Stimulated activated naive CD8-positive, alpha-beta T cell treated with anti-CD3 and anti-CD28 coated beads, Interleukin-15, amount 100 ng/mL, for 72 hours (primary cell): ENCODE data around the gene CAPN10.

Experiments
- ATAC-seq: fragments of 150-1000 bp; cut with Tn5 transposase; 2 replicates; pipeline ENCODE4 v1.10.0; 2021; ENCODE audit warnings: mild to moderate bottlenecking, moderate library complexity
- DNase-seq, 2 donors: peaks; one replicate each; pipeline ENCODE4 v3.0.0; 2021 to 2022
- H3K27ac Mint-ChIP-seq, 2 donors: one replicate each; pipeline ENCODE4 v1.8.0; 2022; ENCODE audit warnings: mild to moderate bottlenecking in 2 of 2, mixed read lengths in 2 of 2, moderate library complexity in 2 of 2
- H3K27me3 Mint-ChIP-seq: one replicate; pipeline ENCODE4 v1.8.0; 2022; ENCODE audit warnings: mixed read lengths
- H3K4me1 Mint-ChIP-seq: one replicate; pipeline ENCODE4 v1.8.0; 2022; ENCODE audit warnings: mild to moderate bottlenecking, mixed read lengths
- H3K4me3 Mint-ChIP-seq, 2 donors: one replicate each; pipeline ENCODE4 v1.8.0; 2022; ENCODE audit warnings: mild to moderate bottlenecking in 2 of 2, mixed read lengths in 2 of 2, moderate library complexity in 1 of 2
- H3K9me3 Mint-ChIP-seq, 2 donors: one replicate each; pipeline ENCODE4 v1.8.0; 2022; ENCODE audit warnings: mixed read lengths in 2 of 2

The CAPN10 gene

GRCh38 chr2:240637116-240637900 lies 50.8 kb downstream of the CAPN10 start:
- ATAC-seq (peak; percentile 3), DNase-seq (no peak)
- Mint-ChIP-seq H3K27me3 (no peaks in the 10 kb centered on the region), H3K4me3 (no peak overlapping the region), H3K27ac (no peak overlapping the region), H3K9me3 (peaks cover 13 to 32% of the 10 kb centered on the region in 2 donors), H3K4me1 (peaks cover 5% of the 10 kb centered on the region)

GRCh38 chr2:240637901-240638345 lies 51.4 kb downstream of the CAPN10 start:
- ATAC-seq (no peak), DNase-seq (no peak)
- no peak overlapping the region for H3K4me3 Mint-ChIP-seq
- no peaks in the 10 kb centered on the region for H3K27me3 Mint-ChIP-seq
- peaks cover 5% of the 10 kb centered on the region for H3K4me1 Mint-ChIP-seq
- H3K27ac Mint-ChIP-seq: no peak overlapping the region
- H3K9me3 Mint-ChIP-seq: peaks cover 8 to 26% of the 10 kb centered on the region in 2 donors

DNA sequence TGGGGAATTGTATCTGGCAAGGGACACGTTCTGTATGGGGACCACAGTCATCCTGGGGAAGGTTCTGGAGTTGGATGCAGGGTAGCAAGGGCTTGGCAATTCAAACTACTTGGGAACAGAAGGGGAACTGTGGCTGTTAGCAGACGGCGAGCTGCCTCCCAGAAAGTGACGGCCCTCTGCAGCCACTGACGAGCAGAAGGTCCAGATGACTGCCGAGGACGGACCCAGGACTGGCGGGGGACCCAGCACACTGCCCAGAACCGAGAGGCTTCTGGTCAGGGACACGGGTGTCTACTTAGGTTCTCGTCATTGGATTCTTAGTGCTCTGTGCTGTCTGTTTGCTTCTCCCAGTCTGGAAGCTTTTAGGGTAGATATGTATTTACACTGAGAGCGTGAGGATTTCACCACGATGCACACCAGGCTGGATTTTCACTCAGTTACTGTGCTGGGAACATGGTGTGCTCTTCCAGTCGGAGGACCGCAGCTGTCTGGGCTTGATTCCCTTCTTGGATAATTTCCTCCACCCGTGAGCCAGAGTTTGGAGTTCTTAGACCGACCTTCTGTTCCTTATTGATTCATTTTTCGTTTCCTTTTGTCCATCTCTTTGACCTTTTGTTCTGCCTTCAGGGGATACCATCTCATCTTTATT lies 52.1 kb downstream of the CAPN10 start:
- ATAC-seq (no peak), DNase-seq (no peak)
- peaks cover 1 to 19% of the 10 kb centered on the region in 2 donors for H3K9me3 Mint-ChIP-seq
- no peaks in the 10 kb centered on the region for H3K27me3 Mint-ChIP-seq
- peaks cover 5% of the 10 kb centered on the region for H3K4me1 Mint-ChIP-seq
- no peak overlapping the region for H3K4me3 Mint-ChIP-seq
- H3K27ac Mint-ChIP-seq: peak overlapping the region in 1 of 2 donors; percentile 34

DNA sequence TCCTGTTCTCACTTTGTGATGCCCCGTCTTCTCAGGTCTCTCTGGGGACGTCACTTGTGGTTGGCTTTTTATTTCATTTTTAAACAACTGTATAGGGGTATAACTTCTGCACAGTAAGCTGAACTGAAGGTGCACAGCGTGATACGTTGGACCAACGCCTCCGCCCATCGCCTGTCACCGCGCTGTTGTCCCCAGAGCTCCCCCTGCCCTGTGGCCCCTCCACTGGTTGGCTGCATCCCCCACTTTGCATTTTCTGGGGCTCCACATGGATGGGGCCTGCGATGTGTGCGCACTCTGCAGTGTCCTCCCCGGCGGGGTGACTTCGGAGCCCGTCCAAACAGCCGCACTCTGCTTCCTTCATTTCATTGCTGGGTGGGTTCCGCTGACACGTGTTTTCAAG lies 53.0 kb downstream of the CAPN10 start:
- peaks cover 0 to 9% of the 10 kb centered on the region in 2 donors for H3K9me3 Mint-ChIP-seq
- ATAC-seq (no peak), DNase-seq (no peak)
- no peak overlapping the region for H3K4me3 Mint-ChIP-seq
- H3K27me3 Mint-ChIP-seq: no peaks in the 10 kb centered on the region
- no peak overlapping the region for H3K27ac Mint-ChIP-seq
- peaks cover 5% of the 10 kb centered on the region for H3K4me1 Mint-ChIP-seq

- no peak overlapping the region for H3K27ac Mint-ChIP-seq
- ATAC-seq: no peak
Measured at GRCh38 chr2:240640939-240641338, 54.4 kb downstream of the CAPN10 start.

GRCh38 chr2:240642061-240642805 lies 55.7 kb downstream of the CAPN10 start:
- Mint-ChIP-seq H3K4me3 (no peak overlapping the region), H3K4me1 (peaks cover 14% of the 10 kb centered on the region), H3K27ac (no peak overlapping the region)

More at GRCh38 chr2:240640939-240641338, 54.4 kb downstream of the CAPN10 start:
- Mint-ChIP-seq H3K27me3 (no peaks in the 10 kb centered on the region), H3K4me1 (peaks cover 8% of the 10 kb centered on the region), H3K9me3 (no peaks in the 10 kb centered on the region), H3K4me3 (no peak overlapping the region)
- no peak for DNase-seq

GRCh38 chr2:240642806-240643092 lies 56.2 kb downstream of the CAPN10 start:
- no peak for DNase-seq
- Mint-ChIP-seq H3K4me3 (no peak overlapping the region), H3K4me1 (peaks cover 14% of the 10 kb centered on the region), H3K9me3 (no peaks in the 10 kb centered on the region), H3K27ac (no peak overlapping the region), H3K27me3 (peaks cover 6% of the 10 kb centered on the region)
- no peak for ATAC-seq

More at GRCh38 chr2:240642061-240642805, 55.7 kb downstream of the CAPN10 start:
- no peaks in the 10 kb centered on the region for H3K9me3 Mint-ChIP-seq
- no peak for DNase-seq
- H3K27me3 Mint-ChIP-seq: peaks cover 1% of the 10 kb centered on the region
- ATAC-seq: peak; percentile 36

- Mint-ChIP-seq H3K4me3 (no peak overlapping the region), H3K9me3 (no peaks in the 10 kb centered on the region), H3K4me1 (peaks cover 16% of the 10 kb centered on the region), H3K27me3 (peaks cover 11% of the 10 kb centered on the region), H3K27ac (no peak overlapping the region)
- ATAC-seq (no peak), DNase-seq (no peak)
Measured at GRCh38 chr2:240643093-240643810, 56.7 kb downstream of the CAPN10 start.

DNA sequence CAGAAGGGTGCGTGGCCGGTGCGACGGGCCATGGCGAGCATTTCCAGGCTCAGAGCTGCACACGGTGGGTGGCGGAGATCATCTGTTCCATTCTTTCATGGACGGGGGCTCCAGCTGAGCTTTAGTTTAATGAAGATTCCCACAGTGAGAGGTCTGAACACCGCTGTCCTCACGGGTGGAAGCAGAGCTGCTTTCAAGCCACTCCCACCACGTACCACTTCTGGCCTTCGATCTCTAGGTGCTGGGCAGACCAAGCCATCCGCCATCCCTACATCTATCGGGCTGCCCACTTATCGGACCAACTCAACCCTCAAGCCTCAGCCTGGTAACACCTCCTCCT lies 57.2 kb downstream of the CAPN10 start:
- Mint-ChIP-seq H3K4me3 (no peak overlapping the region), H3K27me3 (peaks cover 16% of the 10 kb centered on the region), H3K4me1 (peaks cover 21% of the 10 kb centered on the region), H3K27ac (peak overlapping the region in 1 of 2 donors; percentile 8), H3K9me3 (no peaks in the 10 kb centered on the region)
- DNase-seq (no peak), ATAC-seq (no peak)

- H3K4me1 Mint-ChIP-seq: peaks cover 23% of the 10 kb centered on the region
- DNase-seq (no peak), ATAC-seq (no peak)
- peaks cover 21% of the 10 kb centered on the region for H3K27me3 Mint-ChIP-seq
- no peak overlapping the region for H3K4me3 Mint-ChIP-seq
- H3K9me3 Mint-ChIP-seq: no peaks in the 10 kb centered on the region
- peak overlapping the region in 1 of 2 donors; percentile 67 for H3K27ac Mint-ChIP-seq
Measured at GRCh38 chr2:240644171-240644651, 57.7 kb downstream of the CAPN10 start.

- no peaks in the 10 kb centered on the region for H3K9me3 Mint-ChIP-seq
- H3K27me3 Mint-ChIP-seq: peaks cover 26% of the 10 kb centered on the region
- H3K4me1 Mint-ChIP-seq: peaks cover 23% of the 10 kb centered on the region
- no peak overlapping the region for H3K4me3 Mint-ChIP-seq
- ATAC-seq (no peak), DNase-seq (no peak)
- no peak overlapping the region for H3K27ac Mint-ChIP-seq
Measured at GRCh38 chr2:240644859-240645301, 58.3 kb downstream of the CAPN10 start.

DNA sequence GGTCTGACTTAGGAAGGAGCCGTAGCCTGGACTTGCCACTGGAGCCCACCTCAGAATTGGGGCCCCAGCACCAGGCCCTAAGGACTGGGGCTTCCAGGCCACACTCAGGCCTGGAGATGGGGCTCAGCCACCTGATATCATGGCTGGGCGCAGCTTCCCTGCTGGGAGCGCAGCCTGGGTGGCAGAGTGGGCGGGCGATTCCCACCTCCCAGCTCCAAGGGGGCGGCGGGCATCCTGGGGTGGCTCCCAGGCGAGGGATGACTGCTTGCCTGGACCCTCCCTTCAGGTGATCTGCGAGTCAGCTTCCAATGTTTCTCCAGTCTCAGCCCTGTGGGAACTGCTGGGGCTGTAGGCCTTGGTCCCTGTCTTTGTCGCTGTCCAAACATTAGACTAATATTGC lies 58.8 kb downstream of the CAPN10 start:
- Mint-ChIP-seq H3K4me1 (peaks cover 23% of the 10 kb centered on the region), H3K9me3 (no peaks in the 10 kb centered on the region), H3K27ac (no peak overlapping the region), H3K27me3 (peaks cover 29% of the 10 kb centered on the region), H3K4me3 (no peak overlapping the region)
- DNase-seq (no peak), ATAC-seq (no peak)

DNA sequence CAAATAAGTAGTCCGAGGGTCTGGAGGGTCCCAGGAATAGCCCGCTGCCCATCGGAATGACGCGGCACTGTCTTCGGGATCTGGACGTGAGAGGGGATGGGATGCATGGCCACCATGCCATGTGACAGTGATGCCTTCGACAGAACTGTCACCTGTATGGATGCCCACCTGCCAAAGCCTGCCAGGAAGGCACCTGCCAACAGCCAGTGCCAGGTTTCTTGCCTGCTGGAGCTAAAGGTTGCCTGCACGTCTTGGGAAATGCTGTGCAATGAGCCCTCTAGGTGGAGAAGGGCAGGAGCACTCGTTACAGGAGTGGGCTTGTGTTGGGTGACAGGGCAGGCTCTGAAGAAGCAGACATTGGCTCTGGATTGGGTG lies 59.3 kb downstream of the CAPN10 start:
- H3K27ac Mint-ChIP-seq: no peak overlapping the region
- peaks cover 33% of the 10 kb centered on the region for H3K27me3 Mint-ChIP-seq
- DNase-seq (no peak), ATAC-seq (no peak)
- peak overlapping the region in 1 of 2 donors; percentile 4 for H3K4me3 Mint-ChIP-seq
- H3K9me3 Mint-ChIP-seq: no peaks in the 10 kb centered on the region
- H3K4me1 Mint-ChIP-seq: peaks cover 22% of the 10 kb centered on the region

DNA sequence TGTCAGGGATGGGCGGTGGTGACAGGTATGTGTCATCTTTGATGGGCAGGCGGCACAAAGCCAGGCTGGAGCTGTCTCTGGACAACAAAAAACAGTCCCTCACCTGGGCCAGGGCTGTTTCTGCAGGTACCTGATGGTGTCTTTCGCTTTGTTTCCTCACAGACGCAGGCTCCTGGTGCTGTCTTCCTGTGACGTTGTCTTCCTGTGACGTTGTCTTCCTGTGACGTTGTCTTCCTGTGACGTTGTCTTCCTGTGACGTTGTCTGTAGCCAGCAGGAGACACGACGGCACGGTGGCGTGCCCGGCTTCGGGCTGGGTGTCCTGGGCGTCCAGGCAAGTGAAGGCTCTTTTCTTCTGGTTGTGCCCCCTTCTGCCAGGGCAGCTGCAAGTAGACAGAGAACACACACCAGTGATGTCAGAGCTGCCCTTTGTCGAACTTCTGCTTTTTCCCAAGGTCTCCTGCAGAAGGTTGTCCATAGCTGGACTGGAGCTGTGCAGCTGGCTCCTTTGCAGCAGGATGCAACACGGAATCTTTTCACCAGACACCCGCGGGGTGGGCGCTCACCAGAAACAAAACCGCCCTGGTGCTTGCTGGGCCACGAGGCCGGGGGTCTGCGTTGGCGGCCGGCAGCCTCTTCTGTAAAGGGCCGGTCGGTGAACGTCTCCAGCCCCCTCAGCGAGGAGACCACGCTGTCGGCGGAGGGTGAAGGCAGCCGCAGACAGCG lies 59.8 kb downstream of the CAPN10 start:
- Mint-ChIP-seq H3K4me3 (peak overlapping the region in 1 of 2 donors; percentile 4), H3K27me3 (peaks cover 39% of the 10 kb centered on the region), H3K9me3 (no peaks in the 10 kb centered on the region), H3K27ac (no peak overlapping the region), H3K4me1 (peaks cover 18% of the 10 kb centered on the region)
- ATAC-seq (no peak), DNase-seq (no peak)
